GM12865 (cell line): ENCODE data around the gene CCER1.

Source experiments
- DNase-seq: peaks from one replicate; pipeline ENCODE4 v3.0.0; 2010; ENCODE audit warnings: low read depth
- H3K4me3 ChIP-seq: 2 replicates; pipeline ENCODE4 v1.5.1; 2011; ENCODE audit warnings: mild to moderate bottlenecking, low read depth, low read length, control low read depth
- CTCF ChIP-seq: IDR thresholded peaks from 2 replicates; pipeline ENCODE4 v1.5.1; 2011; ENCODE audit warnings: low read length, control low read depth, low read depth, inconsistent platforms; ENCODE audit not compliant: insufficient read depth; ENCODE audit errors: missing control alignments

The CCER1 gene

GRCh38 chr12:90979951-90980350, 25.0 kb upstream of the CCER1 start:
- no peak overlapping the region for H3K4me3 ChIP-seq
- no peak for DNase-seq
- TF ChIP-seq CTCF = no peak

GRCh38 chr12:90979019-90979418, 24.0 kb upstream of the CCER1 start:
- TF ChIP-seq CTCF = no peak
- no peak for DNase-seq
- no peak overlapping the region for H3K4me3 ChIP-seq

GRCh38 chr12:90978117-90978770, 23.3 kb upstream of the CCER1 start:
- DNase-seq = peak; percentile 46
- TF ChIP-seq CTCF = peak; percentile 60
- no peak overlapping the region for H3K4me3 ChIP-seq

GRCh38 chr12:90977224-90977623, 22.2 kb upstream of the CCER1 start:
- DNase-seq = no peak
- TF ChIP-seq CTCF = no peak
- no peak overlapping the region for H3K4me3 ChIP-seq

GRCh38 chr12:90974286-90974685, 19.3 kb upstream of the CCER1 start:
- DNase-seq = no peak
- no peak for TF ChIP-seq CTCF
- no peak overlapping the region for H3K4me3 ChIP-seq

GRCh38 chr12:90972226-90972625, 17.2 kb upstream of the CCER1 start:
- TF ChIP-seq CTCF = no peak
- no peak for DNase-seq
- H3K4me3 ChIP-seq = no peak overlapping the region

GRCh38 chr12:90970911-90971310, 15.9 kb upstream of the CCER1 start:
- no peak overlapping the region for H3K4me3 ChIP-seq
- DNase-seq = no peak
- no peak for TF ChIP-seq CTCF
